22Rv1 (cell line): ENCODE data around the gene SEMA3C.
A peak's percentile ranks its signal among the peaks of the same experiment; 100 is the strongest.

ENCODE experiments used
- H3K27ac ChIP-seq: fragments of 450-650 bp; 2 replicates; pipeline ENCODE4 v1.5.1; 2017
- ZFX ChIP-seq: fragments of 450-650 bp; IDR thresholded peaks from 2 replicates; pipeline ENCODE4 v1.6.1; 2017; ENCODE audit warnings: antibody characterized with exemption, borderline replicate concordance
- TF ChIP-seq, protein P1 (sequence below): fragments of 450-650 bp; IDR thresholded peaks from 2 replicates; pipeline ENCODE4 v1.5.1; 2017; ENCODE audit warnings: mild to moderate bottlenecking

The SEMA3C gene

DNA sequence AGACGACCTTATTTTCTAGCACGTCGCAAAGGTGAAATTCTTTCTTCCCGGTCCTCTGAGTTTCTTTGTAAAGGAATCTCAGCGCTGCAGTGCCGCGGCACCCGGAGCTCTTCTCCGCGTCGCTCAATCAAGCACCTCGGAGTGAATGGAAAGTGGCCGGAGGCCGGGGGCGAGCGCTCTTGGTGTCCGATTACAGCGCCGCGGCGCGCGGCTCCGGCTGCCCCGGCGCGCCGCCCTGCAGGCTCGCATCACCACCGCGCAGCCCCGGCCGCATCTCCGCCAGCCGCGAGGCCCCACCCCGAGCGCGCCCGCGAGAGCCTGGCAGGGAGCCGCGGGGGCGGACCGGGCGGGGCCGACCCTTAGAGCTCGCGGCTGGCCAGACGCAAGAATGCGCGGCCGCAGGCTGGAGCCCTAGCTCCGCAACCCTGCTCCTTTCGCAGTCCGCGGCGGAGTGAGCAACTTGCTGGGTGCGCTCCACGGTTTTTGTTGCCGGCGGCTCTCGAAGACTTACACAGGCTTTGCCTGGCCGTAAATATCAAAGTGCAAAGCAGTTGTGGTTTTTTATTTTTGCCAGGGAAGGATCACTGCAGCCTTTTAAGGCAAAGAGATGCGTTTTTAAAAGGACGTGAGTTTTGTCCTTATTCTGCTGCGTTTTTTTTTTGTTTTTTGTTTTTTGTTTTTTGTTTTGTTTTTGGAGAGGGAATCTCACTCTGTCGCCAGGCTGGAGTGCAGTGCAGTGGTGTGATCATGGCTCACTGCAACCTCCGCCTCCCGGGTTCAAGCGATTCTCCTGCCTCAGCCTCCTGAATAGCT, at the start of gene SEMA3C:
Gene SEMA3C (minus strand): TSS at position 143 of the 813 bp plus-strand sequence. CDS start 2,270 bp downstream, outside the sequence.
- H3K27ac ChIP-seq: peak within 1 kb of the TSS; percentile 89
- TF ChIP-seq ZFX: no peak
- TF ChIP-seq, protein P1, sequence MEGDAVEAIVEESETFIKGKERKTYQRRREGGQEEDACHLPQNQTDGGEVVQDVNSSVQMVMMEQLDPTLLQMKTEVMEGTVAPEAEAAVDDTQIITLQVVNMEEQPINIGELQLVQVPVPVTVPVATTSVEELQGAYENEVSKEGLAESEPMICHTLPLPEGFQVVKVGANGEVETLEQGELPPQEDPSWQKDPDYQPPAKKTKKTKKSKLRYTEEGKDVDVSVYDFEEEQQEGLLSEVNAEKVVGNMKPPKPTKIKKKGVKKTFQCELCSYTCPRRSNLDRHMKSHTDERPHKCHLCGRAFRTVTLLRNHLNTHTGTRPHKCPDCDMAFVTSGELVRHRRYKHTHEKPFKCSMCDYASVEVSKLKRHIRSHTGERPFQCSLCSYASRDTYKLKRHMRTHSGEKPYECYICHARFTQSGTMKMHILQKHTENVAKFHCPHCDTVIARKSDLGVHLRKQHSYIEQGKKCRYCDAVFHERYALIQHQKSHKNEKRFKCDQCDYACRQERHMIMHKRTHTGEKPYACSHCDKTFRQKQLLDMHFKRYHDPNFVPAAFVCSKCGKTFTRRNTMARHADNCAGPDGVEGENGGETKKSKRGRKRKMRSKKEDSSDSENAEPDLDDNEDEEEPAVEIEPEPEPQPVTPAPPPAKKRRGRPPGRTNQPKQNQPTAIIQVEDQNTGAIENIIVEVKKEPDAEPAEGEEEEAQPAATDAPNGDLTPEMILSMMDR: peak; percentile 28

GRCh38 chr7:80968606-80969005, 49.8 kb upstream of the SEMA3C start:
- no peak overlapping the region for H3K27ac ChIP-seq
- TF ChIP-seq, protein P1: no peak
- no peak for TF ChIP-seq ZFX

DNA sequence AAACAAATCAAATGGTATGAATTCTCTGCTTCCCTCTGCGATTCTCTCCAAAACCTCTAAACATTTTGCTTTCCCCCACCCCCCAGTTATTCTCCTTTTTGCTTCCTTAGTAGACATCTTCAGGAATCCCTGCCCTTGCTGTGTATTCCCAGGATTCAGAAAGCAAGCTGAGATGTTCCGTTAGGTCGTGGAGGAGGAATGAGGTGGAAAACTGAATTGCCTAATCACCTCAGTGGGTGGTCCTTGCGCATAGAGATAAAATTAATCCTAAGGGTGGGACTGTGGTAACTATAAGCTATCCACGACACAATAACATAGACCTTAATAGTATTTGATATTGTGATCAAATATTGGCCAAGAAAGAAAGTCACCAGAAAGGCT, 49.1 kb upstream of the SEMA3C start:
- no peak overlapping the region for H3K27ac ChIP-seq
- TF ChIP-seq, protein P1: no peak
- TF ChIP-seq ZFX: no peak

DNA sequence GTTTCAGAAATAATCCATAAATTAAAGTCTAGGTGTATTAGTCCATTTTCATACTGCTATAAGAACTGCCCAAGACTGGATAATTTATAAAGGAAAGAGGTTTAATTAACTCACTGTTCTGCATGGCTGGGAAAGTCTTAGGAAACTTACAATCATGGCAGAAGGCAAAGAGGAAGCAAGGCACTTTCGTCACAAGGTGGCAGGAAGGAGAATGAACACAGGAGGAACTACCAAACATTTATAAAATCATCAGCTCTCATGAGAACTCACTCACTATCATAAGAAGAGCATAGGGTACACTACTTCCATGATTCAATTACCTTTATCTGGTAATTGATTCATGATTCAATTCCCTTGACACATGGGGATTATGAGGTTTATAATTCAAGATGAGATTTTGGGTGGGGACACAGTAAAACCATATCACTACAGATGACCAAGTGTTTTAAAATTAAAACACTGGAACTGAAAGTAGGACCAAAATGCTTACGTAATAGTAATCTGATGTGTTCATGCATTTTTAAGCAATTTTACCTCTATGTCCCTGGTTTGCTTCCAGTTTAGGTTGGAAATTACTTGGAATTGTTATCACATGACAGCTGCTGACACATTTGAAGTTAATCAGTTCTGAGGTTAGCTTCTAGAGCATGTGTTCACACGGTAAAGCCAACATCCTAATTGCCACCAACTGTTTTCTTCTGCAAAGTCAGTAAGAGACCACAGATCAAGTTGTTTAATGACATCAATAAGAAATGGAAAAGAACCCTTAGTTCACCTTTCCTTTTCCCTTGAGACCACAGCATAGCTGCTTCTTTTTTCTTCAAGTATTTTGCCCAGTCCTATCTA, 48.4 kb upstream of the SEMA3C start:
- TF ChIP-seq, protein P1: no peak
- TF ChIP-seq ZFX: no peak

GRCh38 chr7:80960244-80960795, 41.5 kb upstream of the SEMA3C start:
- no peak overlapping the region for H3K27ac ChIP-seq
- TF ChIP-seq, protein P1: no peak
- TF ChIP-seq ZFX: no peak

More for the DNA sequence above, 48.4 kb upstream of the SEMA3C start:
- H3K27ac ChIP-seq: no peak overlapping the region

- TF ChIP-seq ZFX: no peak
- TF ChIP-seq, protein P1: no peak
- no peak overlapping the region for H3K27ac ChIP-seq
Measured at GRCh38 chr7:80957226-80957777, 38.5 kb upstream of the SEMA3C start.

GRCh38 chr7:80954191-80954590, 35.3 kb upstream of the SEMA3C start:
- TF ChIP-seq, protein P1: no peak
- TF ChIP-seq ZFX: no peak
- H3K27ac ChIP-seq: no peak overlapping the region
